ENCODE measurements around the gene TBC1D1.

DNA sequence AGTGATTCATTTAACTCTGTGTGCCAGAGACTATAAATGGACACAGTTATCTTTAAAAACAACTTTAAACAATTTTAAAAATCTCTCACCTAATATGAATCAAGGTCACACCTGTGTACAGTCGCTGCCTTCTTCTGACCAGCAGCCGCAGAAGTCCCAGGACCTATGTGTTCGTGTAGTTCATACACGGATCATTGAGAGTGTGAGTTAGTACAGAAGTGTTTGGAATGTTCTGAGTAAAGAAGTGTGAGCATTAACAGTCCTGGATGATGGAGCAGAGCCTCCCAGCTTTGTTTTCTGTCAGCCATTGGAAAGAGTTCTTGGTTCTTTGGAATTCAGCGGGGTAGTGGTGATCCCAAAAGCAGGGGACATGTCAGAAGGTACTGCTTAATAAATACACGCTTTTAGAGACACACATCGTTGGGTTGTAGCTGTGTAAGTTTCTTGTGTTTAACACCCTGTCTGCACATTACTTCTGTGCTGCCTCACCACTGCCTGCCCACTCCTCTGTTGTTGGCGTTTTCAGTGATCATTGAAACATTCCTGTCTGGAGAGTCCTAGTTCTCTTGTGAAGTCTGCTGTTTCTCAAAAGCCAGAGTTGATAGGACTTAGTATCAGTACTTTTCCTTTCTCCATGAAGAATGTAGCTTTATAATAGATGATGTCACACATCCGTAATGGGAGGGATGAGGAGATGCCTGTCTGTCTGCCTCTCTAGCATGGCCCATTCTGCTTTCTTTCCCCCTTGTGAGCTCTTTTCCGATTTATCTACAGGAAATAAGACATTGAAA is 159.9 kb downstream of the TBC1D1 start:
- TF ChIP-seq, protein P1, sequence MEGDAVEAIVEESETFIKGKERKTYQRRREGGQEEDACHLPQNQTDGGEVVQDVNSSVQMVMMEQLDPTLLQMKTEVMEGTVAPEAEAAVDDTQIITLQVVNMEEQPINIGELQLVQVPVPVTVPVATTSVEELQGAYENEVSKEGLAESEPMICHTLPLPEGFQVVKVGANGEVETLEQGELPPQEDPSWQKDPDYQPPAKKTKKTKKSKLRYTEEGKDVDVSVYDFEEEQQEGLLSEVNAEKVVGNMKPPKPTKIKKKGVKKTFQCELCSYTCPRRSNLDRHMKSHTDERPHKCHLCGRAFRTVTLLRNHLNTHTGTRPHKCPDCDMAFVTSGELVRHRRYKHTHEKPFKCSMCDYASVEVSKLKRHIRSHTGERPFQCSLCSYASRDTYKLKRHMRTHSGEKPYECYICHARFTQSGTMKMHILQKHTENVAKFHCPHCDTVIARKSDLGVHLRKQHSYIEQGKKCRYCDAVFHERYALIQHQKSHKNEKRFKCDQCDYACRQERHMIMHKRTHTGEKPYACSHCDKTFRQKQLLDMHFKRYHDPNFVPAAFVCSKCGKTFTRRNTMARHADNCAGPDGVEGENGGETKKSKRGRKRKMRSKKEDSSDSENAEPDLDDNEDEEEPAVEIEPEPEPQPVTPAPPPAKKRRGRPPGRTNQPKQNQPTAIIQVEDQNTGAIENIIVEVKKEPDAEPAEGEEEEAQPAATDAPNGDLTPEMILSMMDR (IDR thresholded peaks at IDR 0.05): no peak
- TF ChIP-seq POLR2A (IDR thresholded peaks at IDR 0.05): no peak
